CD4-positive, alpha-beta T cell treated with Interleukin-6 for 4 hours (primary cell): ENCODE measurements around the gene MAD1L1.
"Not testable (repeated sequence)": the region's sequence is repeated elsewhere in the genome, so short reads cannot be mapped to it uniquely, and the experiment has no call there.

Experiments used
- DNase-seq: peaks from one replicate; pipeline ENCODE4 v3.0.0-alpha.2; 2020; ENCODE audit warnings: mixed read lengths

Gene MAD1L1

DNA sequence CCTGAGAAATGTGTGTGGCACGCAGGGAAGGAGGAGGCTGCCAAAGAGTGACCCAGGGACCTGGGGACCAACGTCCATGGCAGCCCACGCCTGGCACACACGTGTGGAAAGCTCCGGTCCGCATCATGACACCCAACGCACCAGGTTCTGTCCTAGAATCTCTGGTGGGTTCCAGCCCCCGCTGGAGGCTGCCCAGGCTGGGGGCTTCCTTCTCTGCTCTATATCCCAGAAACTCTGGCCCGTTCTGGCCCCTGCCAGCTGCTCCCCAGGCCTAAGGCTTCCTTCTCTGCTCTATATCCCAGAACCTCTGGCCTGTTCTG lies 300.8 kb downstream of the MAD1L1 start:
- DNase-seq: no peak

DNA sequence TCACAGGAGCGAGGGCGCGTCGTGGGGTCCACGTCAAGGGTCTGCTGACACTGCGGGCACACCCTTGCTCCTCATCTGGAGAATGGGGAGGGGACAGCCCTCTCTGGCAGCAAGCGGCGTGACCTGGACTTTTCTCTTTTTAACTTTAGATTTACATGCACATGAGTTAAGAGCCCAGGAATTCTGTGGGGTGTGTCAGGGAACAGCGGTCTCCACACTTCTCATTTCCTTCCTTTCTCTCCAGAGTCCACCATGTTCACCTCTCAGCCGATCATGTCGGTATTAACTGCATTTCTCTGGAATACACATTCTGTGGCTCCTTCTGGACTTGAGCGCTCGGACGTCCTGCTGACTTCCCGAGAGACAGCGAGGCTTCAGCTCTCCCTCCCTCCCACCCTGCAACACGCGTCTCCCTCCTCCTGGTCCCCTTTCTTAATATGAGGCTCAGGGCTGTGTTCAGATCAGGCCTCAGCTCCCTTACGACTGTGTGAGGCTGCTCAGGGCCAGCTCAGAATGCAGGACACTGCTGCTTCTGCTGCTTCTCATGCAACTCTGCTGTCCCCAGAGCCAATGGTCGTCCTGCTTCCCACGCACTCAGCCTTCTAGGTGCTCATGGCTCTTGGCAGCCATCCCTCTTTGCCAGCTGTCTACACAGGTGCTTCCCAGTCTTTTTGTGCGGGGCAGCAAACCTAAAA lies 301.3 kb downstream of the MAD1L1 start:
- DNase-seq: no peak

DNA sequence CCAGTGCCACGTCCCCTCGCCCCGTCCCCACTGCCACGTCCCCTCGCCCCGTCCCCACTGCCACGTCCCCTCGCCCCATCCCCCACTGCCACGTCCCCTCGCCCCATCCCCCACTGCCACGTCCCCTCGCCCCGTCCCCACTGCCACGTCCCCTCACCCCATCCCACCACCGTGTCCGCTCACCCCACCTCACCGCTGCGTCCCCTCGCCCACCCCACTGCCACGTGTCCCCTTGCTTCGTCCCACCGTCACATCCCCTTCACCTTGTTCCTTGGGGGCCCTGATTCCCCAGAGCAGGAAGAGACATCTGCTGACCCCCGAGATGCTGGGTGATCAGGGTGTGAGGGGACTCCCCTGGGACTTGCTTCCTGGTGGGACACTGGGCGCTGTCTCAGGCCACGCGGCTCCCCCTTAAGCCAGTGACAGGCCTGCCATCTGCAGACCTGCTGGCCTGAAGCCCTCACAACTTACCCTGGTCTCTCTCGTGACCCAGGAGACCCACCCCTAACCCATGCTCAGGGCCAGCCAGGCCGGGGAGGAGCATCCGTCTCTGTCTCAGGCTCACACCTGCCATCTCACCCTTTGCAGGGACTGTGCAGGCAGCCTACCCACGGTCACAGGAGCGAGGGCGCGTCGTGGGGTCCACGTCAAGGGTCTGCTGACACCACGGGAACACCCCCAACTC lies 302.2 kb downstream of the MAD1L1 start:
- DNase-seq: no peak

DNA sequence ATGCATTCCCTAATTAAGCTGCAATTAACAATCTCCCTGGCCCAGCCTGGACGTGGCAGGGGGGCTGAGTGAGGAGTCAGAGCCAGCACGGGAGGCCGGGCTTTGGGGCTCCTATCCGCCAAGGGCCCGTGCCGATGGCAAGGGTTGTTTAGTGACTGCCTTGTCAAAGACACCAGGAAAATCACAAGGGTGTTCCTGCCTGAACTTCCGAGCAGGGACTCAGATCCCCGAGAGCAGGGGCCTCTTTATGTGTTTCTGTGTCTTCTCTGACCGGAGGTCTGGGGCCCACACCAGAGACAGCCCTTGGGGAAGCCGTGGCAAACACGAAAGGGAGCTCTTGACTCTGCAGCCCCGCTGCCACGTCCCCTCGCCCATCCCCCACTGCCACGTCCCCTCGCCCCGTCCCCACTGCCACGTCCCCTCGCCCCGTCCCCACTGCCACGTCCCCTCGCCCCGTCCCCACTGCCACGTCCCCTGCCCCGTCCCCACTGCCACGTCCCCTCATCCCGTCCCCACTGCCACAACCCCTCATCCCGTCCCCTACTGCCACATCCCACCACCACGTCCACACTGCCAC lies 303.3 kb downstream of the MAD1L1 start:
- DNase-seq: not testable (repeated sequence)

DNA sequence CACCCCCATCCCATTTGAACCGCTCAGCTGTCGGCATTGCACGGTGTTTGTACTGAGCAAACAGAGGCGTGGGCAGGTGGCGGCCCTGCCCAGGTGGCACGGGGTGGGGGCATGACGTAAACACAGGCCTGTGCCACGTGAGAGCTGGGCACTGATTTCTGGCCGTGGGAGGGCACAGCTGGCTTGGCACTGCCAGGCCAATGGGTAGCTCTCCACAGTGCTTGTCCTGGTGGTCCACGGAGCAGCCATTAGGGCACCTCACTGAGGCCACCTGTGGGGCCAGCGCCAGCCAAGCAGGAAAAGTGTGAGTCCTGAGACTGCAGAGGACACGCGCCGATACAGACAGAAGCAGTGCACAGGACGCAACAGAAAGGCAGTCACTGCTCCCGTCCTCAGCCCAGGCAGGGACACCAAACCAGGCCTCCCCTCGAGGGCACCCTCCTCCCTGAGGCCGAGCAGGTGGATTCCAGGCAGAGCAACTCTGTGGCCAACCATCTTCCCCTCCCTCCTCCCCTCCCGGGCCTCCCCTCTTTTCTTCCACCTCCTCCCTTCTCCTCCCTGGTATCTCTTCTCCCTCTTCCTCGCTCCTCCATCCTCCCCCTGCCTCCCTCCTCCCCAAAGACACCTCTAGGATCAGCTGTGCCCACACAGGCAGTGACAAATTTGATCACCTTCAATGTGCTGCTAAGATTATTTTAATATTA lies 303.9 kb downstream of the MAD1L1 start:
- no peak for DNase-seq

DNA sequence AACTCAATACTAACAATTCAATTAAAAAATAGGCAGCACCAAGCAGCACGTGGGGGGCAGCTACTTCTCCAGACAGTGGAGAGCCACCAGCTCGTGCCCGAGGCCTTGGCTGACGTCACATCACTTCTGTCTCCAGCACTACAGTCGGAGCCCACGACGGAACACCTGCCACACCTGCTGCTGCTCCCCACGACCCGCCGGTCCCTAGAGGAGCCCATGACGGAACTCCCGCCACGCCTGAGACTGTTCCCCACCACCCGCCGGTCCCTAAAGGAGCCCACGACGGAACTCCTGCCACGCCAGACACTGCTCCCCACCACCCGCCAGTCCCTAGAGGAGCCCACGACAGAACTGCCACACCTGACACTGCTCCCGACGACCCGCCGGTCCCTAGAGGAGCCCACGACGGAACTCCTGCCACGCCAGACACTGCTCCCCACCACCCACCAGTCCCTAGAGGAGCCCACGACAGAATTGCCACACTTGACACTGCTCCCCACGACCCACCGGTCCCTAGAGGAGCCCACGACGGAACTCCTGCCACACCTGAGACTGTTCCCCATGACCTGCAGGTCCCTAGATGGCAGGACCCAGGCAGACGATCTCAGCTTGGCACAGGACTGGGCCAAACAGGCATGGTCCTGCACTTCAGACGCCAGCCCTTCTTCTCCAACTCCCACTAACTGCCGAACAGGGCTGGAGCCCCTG lies 304.7 kb downstream of the MAD1L1 start:
- DNase-seq: no peak

DNA sequence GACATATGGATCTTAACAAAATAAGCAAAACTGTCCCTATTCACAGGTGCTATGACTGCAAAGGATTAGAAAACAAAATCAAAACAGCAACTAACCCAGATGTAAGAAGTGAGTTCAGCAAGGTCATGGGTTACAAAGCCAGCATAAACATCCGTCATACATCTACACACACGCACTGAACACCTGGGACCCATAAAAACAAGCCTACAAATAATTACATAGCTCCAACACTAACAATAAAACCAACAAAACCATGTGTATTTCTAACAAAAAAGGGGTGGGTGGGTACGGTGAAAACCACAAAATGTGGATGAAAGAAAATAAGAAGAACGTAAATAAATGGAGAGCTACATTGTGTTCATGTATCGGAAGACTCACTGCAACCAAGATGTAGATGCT lies 305.8 kb downstream of the MAD1L1 start:
- DNase-seq: no peak

DNA sequence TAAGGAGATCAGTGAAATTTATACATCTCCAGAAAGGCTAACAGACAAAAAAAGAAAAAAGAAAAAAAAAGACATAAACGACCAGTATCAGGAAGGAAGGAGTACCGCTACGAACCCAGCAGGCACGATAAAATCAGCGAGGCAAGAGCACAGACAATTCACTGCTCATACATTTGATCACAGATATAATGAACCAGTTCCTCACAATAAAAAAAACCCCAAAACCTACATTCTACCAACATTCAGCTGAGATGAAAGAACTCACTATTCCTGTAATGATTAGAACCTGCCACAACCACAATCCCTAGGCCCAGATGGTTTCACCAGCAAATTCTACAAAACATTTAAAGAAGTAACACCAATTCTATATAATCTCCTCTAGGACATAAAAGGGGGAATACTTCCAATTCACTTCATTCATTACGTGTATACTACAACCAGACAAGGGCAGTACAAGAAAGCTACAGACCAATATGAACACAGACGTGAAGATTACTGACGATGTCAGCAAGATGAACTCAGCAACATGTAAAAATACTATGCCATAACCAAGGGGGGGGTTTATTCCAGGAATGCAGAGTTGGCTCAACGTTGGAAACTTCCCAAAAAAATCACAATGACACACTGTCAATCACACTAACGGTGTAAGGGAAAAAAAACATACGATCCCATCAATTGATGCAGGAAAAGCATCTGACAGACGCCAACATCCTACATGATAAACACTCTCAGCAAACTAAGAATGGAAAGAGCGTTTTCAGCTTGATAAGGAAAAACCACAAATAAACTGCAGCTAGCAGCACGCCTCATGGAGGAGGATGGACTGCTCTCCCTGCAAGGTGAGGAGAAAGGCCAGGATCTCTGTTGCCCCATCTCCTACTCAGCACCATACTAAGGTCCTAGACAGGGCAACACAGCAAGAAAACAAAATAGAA lies 306.5 kb downstream of the MAD1L1 start:
- peak; percentile 70 for DNase-seq

DNA sequence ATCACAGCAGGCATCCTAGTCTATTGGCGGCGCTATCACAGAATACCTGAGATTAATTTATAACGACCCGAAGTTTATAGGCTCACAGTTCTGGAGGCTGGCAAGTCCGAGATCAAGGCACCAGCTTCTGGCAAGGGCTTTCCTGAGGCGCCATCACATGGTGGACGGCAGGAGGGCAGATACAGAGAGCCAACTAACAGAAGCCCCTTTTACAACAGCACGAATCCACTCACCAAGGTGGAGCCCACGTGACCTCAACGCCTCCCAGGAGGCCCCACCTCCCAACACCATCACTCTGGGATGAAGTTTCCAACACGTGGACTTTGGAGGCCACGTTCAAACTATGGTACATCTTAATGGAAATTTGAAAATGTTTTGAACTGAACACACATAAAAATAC lies 307.4 kb downstream of the MAD1L1 start:
- DNase-seq: peak; percentile 30

DNA sequence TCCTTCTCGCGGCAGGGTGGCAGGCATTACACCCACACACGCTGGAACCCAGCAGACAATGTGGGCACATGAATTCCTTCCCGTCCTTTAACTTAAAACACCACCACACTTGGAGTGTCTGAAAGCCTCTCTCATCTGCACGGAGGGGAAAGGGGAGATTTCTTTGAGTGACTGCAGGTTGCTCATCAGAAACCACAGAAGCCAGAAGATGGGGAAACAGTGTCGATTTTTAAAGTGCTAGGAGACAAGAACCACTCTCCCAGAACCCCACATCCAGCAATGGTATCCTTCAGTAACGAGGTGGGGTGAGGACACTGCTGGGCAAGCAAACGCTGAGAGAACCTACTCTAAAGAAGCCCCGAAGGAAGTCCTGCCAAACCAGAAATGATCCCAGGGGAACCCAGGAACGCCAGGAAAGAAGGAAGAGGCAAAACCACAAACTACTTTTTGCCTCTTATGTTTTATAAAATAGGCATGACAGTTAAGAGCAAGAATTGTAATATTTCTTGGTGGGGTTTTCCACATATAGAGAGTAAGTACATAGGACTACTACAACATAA lies 308.4 kb downstream of the MAD1L1 start:
- peak; percentile 44 for DNase-seq

DNA sequence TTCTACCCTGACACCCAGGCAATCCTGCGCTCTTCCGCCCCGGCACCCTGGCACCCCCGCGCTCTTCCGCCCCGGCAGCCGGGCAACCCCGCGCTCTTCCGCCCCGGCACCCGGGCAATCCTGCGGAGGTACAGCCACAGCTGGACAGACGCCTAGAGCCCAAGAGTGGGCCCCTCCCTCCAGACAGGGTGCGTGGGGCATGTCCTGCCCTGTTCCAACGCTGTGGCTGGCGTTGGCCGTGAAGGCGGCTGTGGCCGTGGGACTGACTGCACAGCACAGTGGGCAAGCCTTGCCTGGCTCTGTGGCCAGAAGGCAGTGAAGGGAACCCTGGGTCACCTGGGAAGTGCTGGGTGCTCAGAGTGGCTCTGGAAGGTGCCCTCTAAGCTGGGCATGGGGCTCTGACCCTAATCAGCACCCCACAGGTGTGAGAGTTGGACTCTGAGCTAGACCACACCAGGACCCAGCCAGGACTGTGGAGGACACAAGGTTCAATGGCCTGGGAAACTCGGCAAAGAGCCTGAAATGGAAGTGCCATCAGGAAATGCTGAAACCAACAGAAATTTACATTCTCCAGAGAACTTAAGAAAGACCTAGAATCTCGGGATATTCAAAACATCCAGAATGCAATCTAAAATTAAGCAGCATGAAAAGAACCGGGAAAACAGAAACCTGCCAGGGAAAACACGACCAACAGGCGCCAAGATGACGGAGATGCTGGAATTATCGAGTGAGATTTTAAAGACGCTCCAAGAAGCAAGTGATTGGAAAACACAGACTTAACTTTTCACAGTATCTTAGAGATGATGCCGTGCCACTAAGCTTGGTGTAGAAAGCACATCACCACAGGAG lies 309.1 kb downstream of the MAD1L1 start:
- no peak for DNase-seq

DNA sequence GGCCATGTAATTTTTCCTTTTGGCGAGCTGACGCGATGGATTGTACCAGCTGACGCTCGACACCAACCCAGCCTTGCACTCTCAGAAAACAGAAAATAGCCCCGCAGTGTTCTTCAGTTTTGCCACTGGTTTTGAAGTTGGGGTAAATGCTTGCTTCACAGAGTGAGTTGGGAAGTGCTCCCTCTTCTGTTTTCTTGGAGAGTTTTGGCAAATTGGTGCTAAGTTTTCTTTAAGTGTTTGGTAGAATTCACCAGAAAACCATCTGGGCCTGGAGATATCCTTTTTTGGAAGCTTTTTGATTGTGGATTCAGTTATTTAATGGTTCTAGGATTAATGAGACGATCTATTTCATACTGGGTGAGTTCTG lies 309.9 kb downstream of the MAD1L1 start:
- no peak for DNase-seq

DNA sequence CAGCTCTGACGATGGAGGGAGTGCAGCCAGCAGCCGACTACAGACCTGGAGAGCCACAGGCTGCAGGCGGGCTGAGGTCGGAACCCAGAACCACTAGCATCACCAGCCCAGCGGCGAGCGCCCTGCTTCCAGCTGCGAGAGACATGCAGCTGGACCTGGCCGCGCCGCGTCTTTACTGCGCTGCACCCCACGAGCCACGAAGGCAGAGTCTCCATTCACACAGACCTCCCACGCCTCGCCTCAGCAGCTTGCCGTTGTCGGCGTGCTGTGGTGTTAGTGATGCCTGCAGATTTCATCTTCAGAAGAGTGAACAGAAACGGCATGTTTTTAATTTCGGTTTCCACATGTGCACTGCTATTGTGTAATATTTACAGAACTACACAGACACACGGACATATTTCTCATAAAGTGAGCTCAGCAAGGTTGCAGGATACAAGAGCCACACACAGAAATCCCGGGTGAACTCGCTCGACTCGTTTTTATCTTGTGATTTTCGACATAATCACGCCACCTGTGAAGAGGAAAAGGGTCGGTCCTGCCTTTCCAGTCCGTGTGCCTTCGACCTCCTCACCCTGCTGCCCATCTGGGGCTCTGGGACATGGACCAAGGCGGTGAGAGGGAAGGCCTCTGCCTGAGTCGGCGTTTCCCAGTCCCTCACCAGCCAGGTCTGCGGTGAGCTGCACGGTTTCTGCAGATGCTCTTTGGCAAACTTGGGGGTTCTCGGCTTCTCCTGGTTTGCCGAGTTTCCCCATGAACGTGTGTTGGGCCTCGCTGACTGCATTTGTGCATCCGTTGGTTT lies 310.5 kb downstream of the MAD1L1 start:
- peak; percentile 56 for DNase-seq

DNA sequence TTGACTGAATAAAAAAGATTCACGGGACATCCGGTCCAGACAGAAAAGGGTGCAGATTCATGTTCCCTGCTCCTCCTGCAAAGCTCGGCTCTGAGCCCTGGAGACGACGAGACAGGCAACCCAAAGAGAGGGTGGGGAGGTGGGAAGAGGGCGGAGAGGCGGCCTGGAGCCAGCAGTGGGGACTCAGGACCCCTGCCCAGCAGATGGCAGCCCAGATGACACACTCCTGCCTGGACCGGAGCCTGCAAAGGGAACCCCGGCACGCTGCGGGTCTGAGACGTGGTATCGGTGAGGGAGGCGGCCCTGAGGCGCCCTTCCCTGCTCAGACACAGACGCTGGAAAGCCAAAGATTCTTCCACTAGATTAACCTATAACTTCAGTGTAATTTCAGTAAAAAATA lies 311.9 kb downstream of the MAD1L1 start:
- no peak for DNase-seq

DNA sequence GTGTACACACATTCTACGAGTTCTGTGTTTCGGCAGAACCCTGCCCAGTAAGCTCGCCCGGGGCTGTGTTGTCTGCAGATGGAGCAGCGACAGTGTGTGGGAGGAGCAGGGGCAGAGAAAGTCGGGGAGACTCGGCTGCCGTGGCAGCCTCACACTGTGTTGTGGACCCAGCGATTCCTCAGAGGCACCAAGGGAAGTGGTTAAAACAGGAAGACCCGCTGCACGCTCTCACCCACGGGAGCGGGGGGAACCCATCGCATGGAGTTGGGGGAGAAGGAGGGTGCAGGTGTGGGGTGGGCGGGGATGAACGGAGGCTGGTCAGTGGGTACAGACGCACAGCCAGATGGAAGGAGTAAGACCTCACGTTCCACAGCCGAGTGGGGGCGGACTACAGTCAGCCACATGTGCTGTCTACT lies 312.5 kb downstream of the MAD1L1 start:
- peak; percentile 77 for DNase-seq

DNA sequence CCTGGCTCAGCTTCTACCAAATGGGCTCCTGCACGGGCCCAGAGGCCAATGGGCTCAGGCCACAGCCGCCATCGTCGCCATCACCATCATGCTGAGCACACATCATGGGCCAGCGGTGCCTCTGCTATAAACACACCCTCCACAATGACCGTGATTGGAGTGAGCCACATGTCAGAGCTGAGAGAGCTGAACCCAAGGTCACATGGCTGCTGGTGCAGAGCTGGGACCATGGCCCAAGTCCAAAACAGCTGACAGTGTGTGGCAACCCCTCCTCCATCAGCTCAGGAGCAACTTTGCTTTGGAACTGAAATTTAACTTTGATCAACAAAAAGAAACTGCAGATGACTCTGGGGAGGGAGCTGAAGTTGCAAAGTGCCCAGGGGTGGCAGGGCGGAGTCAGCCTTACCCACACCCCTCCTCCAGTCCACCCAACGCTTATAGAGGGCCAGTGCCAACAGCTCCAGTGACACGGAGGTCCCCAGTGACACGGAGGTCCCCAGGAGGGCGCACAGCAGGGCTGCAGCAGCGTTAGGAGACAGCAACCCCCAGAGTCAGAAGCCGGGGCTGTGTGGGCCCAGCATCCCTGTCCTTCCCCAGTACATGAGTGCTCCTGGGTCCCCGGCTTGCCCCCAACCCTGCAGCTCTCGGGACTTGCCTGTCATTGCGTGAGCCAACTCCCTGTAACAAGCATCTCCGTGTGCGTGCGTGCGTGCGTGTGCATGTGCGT lies 313.0 kb downstream of the MAD1L1 start:
- peak; percentile 32 for DNase-seq

DNA sequence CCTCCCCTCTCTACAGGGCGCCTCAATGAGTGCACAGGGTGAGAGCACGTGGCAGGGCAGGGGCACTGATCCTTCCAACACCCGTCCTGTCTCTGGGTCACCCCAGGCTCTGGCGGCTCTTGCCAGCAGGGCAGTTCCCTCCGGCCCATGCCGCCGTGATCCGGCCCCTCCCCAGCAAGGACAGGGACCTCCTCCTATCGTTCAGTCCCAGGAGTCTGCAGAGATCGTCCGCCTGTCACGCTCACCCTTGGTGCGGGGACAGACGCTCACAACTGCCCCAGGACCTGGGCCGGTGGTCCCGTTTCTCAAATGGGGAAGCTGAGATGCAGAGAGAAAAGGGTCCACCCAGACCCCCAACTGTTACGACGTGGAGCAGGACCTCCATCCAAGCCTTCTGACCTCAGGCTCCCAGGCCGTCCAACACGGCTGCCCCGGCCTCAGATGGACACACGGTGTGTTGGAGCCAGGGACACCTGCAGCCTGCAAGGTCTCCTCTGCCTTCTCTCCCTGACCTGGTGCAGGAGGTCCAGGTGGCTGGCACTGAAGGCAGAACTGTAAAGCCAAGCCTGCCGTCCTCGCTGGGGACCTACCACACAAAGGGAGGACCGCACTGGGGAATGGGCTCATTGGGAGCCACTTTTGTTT lies 313.7 kb downstream of the MAD1L1 start:
- no peak for DNase-seq

DNA sequence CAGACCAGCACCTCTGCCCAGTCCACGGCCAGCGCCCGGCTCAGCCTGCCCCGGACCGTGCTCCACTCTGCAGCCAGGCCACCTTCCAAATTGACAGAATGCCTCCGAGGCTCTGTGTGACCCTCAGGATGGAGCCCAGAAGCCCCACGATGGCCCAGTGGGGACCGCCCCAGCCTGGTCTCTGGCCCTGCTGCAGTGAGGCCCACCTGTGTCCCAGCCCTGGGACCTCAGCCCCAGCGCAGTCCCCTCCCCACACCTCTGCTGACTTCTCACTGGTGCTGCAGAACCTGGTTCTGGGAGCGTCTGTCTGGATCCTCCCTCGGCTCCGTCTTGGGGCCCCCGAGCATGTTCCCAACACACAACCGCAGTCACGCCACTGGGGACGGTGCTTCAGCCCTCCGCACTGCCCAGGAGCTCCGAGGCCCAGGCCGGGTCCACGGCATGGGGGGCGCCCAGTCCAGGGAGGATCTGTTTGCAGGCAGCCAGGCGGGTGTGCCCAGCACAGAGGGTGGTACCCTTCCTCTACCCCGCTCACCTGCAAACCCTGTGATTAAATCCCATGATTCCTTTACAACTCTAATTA lies 314.6 kb downstream of the MAD1L1 start:
- DNase-seq: no peak
